ENCODE data around the gene SLC35F3. TPM values are rescaled to one million over a fixed set of nuclear protein-coding genes. Genes with fewer than 3 reads are reported as not detected.

The SLC35F3 gene
- total RNA-seq, 2 experiments from 2014 or later, result not detected

DNA sequence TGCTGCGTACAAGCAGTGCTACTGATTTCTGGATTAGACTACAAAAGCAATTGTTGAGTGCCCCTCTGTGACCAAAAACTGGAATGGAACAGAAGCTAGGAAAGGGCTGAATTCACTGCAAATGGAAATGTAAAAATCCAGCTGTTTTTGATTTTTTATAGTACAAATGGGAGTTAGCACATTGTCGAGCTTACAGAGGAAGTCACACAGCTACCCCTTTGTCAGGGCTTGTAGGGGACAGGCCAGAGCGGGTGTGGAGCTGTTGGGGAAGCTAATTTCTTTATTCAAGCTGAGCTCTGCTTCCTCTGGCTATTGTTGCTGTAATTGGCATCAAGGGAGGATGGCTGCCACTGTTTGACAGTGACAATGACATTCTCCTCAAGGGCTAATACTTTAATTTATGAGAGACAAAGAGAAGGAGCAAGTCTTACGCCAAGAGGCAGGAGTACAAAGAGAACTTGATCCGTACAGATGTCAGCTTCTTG lies 96.1 kb downstream of the SLC35F3 start:
- Histone ChIP-seq H3K36me3 (ENCODE audit: insufficient read depth, low read length) (no peaks in the 10 kb centered on the region), H3K9me3 (ENCODE audit: low read length) (no peaks in the 10 kb centered on the region), H2AFZ (ENCODE audit: low read length) (no peak overlapping the region), H3K4me3 (ENCODE audit: low read depth, low read length, poor library complexity, severe bottlenecking) (no peak overlapping the region), H3K4me1 (ENCODE audit: insufficient read depth, low read length, poor library complexity, severe bottlenecking) (no peaks in the 10 kb centered on the region), H3K9me2 (ENCODE audit: insufficient read depth, low read length) (no peaks in the 10 kb centered on the region), H3K4me2 (ENCODE audit: low read length) (no peak overlapping the region), H3K27ac (ENCODE audit: low read depth, low read length, poor library complexity, severe bottlenecking) (no peak overlapping the region), H3K79me2 (ENCODE audit: insufficient read depth, low read depth, low read length) (no peaks in the 10 kb centered on the region), H4K20me1 (ENCODE audit: insufficient read depth, low read length) (no peaks in the 10 kb centered on the region)
- no peak for TF ChIP-seq EZH2phosphoT487 (IDR thresholded peaks at IDR 0.05; ENCODE audit: borderline replicate concordance, low read depth, low read length)
- TF ChIP-seq, protein P1, sequence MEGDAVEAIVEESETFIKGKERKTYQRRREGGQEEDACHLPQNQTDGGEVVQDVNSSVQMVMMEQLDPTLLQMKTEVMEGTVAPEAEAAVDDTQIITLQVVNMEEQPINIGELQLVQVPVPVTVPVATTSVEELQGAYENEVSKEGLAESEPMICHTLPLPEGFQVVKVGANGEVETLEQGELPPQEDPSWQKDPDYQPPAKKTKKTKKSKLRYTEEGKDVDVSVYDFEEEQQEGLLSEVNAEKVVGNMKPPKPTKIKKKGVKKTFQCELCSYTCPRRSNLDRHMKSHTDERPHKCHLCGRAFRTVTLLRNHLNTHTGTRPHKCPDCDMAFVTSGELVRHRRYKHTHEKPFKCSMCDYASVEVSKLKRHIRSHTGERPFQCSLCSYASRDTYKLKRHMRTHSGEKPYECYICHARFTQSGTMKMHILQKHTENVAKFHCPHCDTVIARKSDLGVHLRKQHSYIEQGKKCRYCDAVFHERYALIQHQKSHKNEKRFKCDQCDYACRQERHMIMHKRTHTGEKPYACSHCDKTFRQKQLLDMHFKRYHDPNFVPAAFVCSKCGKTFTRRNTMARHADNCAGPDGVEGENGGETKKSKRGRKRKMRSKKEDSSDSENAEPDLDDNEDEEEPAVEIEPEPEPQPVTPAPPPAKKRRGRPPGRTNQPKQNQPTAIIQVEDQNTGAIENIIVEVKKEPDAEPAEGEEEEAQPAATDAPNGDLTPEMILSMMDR (conservative IDR thresholded peaks at IDR 0.05; ENCODE audit: low read length), result no peak
- no peak for DNase-seq (ENCODE audit: low spot score)
- BruUV-seq (replicated peaks), result no TSS peak
- intact Hi-C loops (cut with micrococcal nuclease; ENCODE audit: unreplicated experiment), result no loop called here
- ChIA-PET POLR2A (no interaction called here), CTCF (ENCODE audit: unreplicated experiment) (no interaction called here)

DNA sequence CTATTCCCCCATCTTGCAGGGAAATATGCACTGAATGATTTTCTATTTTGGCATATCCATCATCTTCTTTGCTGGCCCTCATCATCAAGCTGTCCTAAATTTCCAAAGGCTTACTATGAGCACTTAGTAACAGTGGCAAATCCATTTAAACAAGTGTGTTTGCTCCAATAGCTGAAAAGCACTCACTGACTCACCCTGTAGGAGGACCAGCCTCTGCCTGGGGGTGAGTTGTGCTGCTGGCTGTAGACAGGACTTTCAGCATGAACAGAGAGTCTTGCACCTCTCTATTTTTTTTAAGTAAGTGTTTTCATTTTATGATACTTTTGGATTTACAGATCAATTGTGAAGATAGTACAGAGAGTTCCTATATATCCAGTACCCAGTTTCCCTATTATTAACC lies 97.3 kb downstream of the SLC35F3 start:
- Histone ChIP-seq H3K79me2 (ENCODE audit: insufficient read depth, low read depth, low read length) (no peaks in the 10 kb centered on the region), H3K4me1 (ENCODE audit: insufficient read depth, low read length, poor library complexity, severe bottlenecking) (no peaks in the 10 kb centered on the region), H3K36me3 (ENCODE audit: insufficient read depth, low read length) (no peaks in the 10 kb centered on the region), H3K4me2 (ENCODE audit: low read length) (no peak overlapping the region), H2AFZ (ENCODE audit: low read length) (no peak overlapping the region), H3K9me3 (ENCODE audit: low read length) (no peaks in the 10 kb centered on the region), H3K27ac (ENCODE audit: low read depth, low read length, poor library complexity, severe bottlenecking) (no peak overlapping the region), H4K20me1 (ENCODE audit: insufficient read depth, low read length) (no peaks in the 10 kb centered on the region), H3K4me3 (ENCODE audit: low read depth, low read length, poor library complexity, severe bottlenecking) (no peak overlapping the region), H3K9me2 (ENCODE audit: insufficient read depth, low read length) (no peaks in the 10 kb centered on the region)
- POLR2A ChIA-PET, result interaction anchor here (0.6 kb wide), 1 partner anchor 660 kb away, joined by 3 read pairs; no protein-coding TSS in a partner anchor
- no TSS peak for BruUV-seq (replicated peaks)
- intact Hi-C loops (cut with micrococcal nuclease; ENCODE audit: unreplicated experiment), result no loop called here
- no peak for TF ChIP-seq EZH2phosphoT487 (IDR thresholded peaks at IDR 0.05; ENCODE audit: borderline replicate concordance, low read depth, low read length)
- TF ChIP-seq, protein P1 (conservative IDR thresholded peaks at IDR 0.05; ENCODE audit: low read length), result no peak
- CTCF ChIA-PET (ENCODE audit: unreplicated experiment), result no interaction called here
- no peak for DNase-seq (ENCODE audit: low spot score)

DNA sequence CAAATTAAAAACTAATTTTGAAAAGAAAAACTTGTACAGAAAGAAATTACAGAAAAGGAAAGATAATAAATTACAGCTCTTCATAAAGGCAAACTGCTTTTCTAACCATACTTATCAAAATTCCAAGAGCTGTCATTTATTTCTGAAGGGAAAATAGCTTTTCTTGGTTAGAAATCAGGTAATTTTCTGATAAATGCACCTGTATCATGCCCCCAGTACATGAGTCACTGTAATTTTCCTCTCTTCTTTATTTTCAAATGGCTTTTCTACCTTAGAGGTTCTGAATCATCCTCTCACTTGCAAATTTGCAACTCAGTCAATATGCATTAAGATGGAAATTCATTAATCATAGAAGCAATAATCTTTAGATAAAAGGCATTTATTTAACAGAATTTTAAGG lies 100.1 kb downstream of the SLC35F3 start:
- DNase-seq (ENCODE audit: low spot score), result no peak
- intact Hi-C loops (cut with micrococcal nuclease; ENCODE audit: unreplicated experiment), result no loop called here
- Histone ChIP-seq H3K9me3 (ENCODE audit: low read length) (no peaks in the 10 kb centered on the region), H4K20me1 (ENCODE audit: insufficient read depth, low read length) (no peaks in the 10 kb centered on the region), H3K4me3 (ENCODE audit: low read depth, low read length, poor library complexity, severe bottlenecking) (no peak overlapping the region), H3K27ac (ENCODE audit: low read depth, low read length, poor library complexity, severe bottlenecking) (no peak overlapping the region), H3K79me2 (ENCODE audit: insufficient read depth, low read depth, low read length) (no peaks in the 10 kb centered on the region), H3K4me2 (ENCODE audit: low read length) (no peak overlapping the region), H3K36me3 (ENCODE audit: insufficient read depth, low read length) (no peaks in the 10 kb centered on the region), H3K4me1 (ENCODE audit: insufficient read depth, low read length, poor library complexity, severe bottlenecking) (no peaks in the 10 kb centered on the region), H2AFZ (ENCODE audit: low read length) (no peak overlapping the region), H3K9me2 (ENCODE audit: insufficient read depth, low read length) (no peaks in the 10 kb centered on the region)
- CTCF ChIA-PET (ENCODE audit: unreplicated experiment), result no interaction called here
- POLR2A ChIA-PET, result no interaction called here
- no TSS peak for BruUV-seq (replicated peaks)
- TF ChIP-seq, protein P1 (conservative IDR thresholded peaks at IDR 0.05; ENCODE audit: low read length), result no peak
- no peak for TF ChIP-seq EZH2phosphoT487 (IDR thresholded peaks at IDR 0.05; ENCODE audit: borderline replicate concordance, low read depth, low read length)
